Measurements from ENCODE around the gene ASH1L. TPM values are rescaled to one million over a fixed set of nuclear protein-coding genes. Genes with fewer than 3 reads are reported as not detected.
A peak's percentile ranks its signal among the peaks of the same experiment; 100 is the strongest.

ASH1L gene
- total and polyA plus RNA-seq, 9 of the 15 experiments (the other 6 are each of a cell fraction or from before 2014, with no cell fraction given), result 2.0 to 23.3 (median 14.6) TPM

DNA sequence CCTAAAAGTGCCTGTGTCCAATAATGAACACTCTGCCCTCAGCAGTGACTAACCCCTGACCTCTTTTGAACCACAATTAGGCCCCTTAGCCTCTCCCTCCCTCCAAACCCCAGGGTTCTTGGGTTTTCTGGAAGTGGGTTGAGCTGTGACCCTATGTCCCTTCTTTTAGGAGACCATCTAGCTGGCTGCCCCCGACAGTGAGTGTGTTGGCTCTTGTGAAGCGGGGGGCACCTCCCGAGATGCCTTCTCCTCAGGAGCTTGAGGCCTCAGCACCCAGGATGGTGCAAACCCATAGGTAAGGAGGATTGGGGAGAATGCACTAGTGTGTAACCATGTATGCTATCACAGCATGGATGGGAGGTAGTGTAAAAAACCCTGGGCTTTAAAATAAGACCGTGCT lies 234.6 kb downstream of the ASH1L start:
- no TSS peak for BruUV-seq (replicated peaks)
- Histone ChIP-seq H3K4me2 (ENCODE audit: insufficient read depth, low read length) (no peak overlapping the region), H3K4me3 (no peak overlapping the region), H2AFZ (ENCODE audit: low read depth, low read length) (no peak overlapping the region), H3K36me3 (ENCODE audit: control insufficient read depth, insufficient read depth, low read length) (peaks cover 48% of the 10 kb centered on the region), H3K9me3 (replicated peaks; ENCODE audit: control insufficient read depth, insufficient read depth, low read depth, low read length) (no peaks in the 10 kb centered on the region), H3K4me1 (replicated peaks in 1 of 2; ENCODE audit: control insufficient read depth in 2 of 2, insufficient read depth in 2 of 2, low read length in 2 of 2) (peaks cover 9 to 37% of the 10 kb centered on the region in 2 experiments; a peak in 4 of 5 replicates), H3K79me2 (ENCODE audit: control insufficient read depth, insufficient read depth, low read length) (peaks cover 19% of the 10 kb centered on the region), H3K27me3 (ENCODE audit: control insufficient read depth in 2 of 2, insufficient read depth in 2 of 2, low read length in 2 of 2) (no peaks in the 10 kb centered on the region), H3K9me1 (ENCODE audit: control insufficient read depth, insufficient read depth, low read length) (no peaks in the 10 kb centered on the region), H4K20me1 (replicated peaks; ENCODE audit: control insufficient read depth, insufficient read depth, low read length) (no peaks in the 10 kb centered on the region; the same call in 1 of the 2 replicates), H3K9ac (ENCODE audit: insufficient read depth in 1 of 2, low read depth in 2 of 2, low read length in 2 of 2) (peak overlapping the region in 1 of 2 experiments; percentile 55; a peak in 1 of 4 replicates), H3K27ac (ENCODE audit: extremely low read depth, low read depth, low read length) (no peak overlapping the region)
- intact Hi-C loops (cut with micrococcal nuclease) (loop anchor here (10.0 kb wide), 1 partner anchor 267 kb away; no protein-coding TSS in a partner anchor), in situ Hi-C loops (cut with MboI) (no loop called here)
- WGBS (ENCODE audit: insufficient coverage, low coverage, missing lambda C conversion rate), result 85% methylated on average over 4 of the region's 4 CpGs
- no peak for ATAC-seq
- no peak for FAIRE-seq
- no peak for TF ChIP-seq MCM2 (IDR thresholded peaks at IDR 0.05; ENCODE audit: low read depth)
- ChIA-PET POLR2A (interaction anchor here (0.6 to 3.0 kb wide), 5 partner anchors 10 to 76 kb away, joined by 3 to 10 read pairs (median 3); no protein-coding TSS in a partner anchor), CTCF (ENCODE audit: low intra/inter-chr PET ratio) (no interaction called here)
- DNase-seq (ENCODE audit: extremely low read depth in 1 of 4, low spot score in 3 of 4), result no peak

DNA sequence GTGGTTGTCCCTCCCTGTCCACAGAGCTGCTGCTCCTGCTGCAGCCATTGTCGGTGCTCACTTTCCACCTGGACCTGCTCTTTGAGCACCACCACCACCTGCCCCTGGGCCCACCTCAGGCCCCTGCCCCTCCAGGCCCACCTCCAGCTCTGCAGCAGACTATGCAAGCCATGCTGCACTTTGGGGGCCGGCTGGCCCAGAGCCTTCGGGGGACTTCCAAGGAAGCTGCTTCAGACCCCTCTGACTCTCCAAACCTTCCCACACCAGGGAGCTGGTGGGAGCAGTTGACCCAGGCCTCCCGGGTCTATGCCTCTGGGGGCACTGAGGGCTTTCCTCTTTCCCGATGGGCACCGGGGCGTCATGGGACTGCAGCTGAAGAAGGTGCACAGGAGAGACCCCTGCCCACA lies 236.0 kb downstream of the ASH1L start:
- Histone ChIP-seq H3K36me3 (ENCODE audit: control insufficient read depth, insufficient read depth, low read length) (peaks cover 48% of the 10 kb centered on the region), H4K20me1 (replicated peaks; ENCODE audit: control insufficient read depth, insufficient read depth, low read length) (no peaks in the 10 kb centered on the region; the same call in 1 of the 2 replicates), H3K9me1 (ENCODE audit: control insufficient read depth, insufficient read depth, low read length) (peaks cover 4% of the 10 kb centered on the region), H3K9ac (ENCODE audit: insufficient read depth in 1 of 2, low read depth in 2 of 2, low read length in 2 of 2) (peak overlapping the region in 1 of 2 experiments; percentile 72; a peak in 2 of 4 replicates), H3K27ac (ENCODE audit: extremely low read depth, low read depth, low read length) (no peak overlapping the region), H3K4me3 (no peak overlapping the region), H2AFZ (ENCODE audit: low read depth, low read length) (no peak overlapping the region), H3K27me3 (ENCODE audit: control insufficient read depth in 2 of 2, insufficient read depth in 2 of 2, low read length in 2 of 2) (no peaks in the 10 kb centered on the region), H3K79me2 (ENCODE audit: control insufficient read depth, insufficient read depth, low read length) (peaks cover 19% of the 10 kb centered on the region), H3K4me1 (replicated peaks in 1 of 2; ENCODE audit: control insufficient read depth in 2 of 2, insufficient read depth in 2 of 2, low read length in 2 of 2) (peaks cover 15 to 51% of the 10 kb centered on the region in 2 experiments; a peak in 4 of 5 replicates), H3K9me3 (replicated peaks; ENCODE audit: control insufficient read depth, insufficient read depth, low read depth, low read length) (no peaks in the 10 kb centered on the region), H3K4me2 (ENCODE audit: insufficient read depth, low read length) (no peak overlapping the region)
- FAIRE-seq (no peak), DNase-seq (ENCODE audit: extremely low read depth in 1 of 4, low spot score in 3 of 4) (no peak), ATAC-seq (no peak)
- TF ChIP-seq JUND (IDR thresholded peaks at IDR 0.05; ENCODE audit: borderline replicate concordance, low read depth, low read length), result no peak
- no peak for TF ChIP-seq JUND (tag; IDR thresholded peaks at IDR 0.05; ENCODE audit: borderline replicate concordance, low read depth, low read length)
- no peak for TF ChIP-seq RFX7 (CRISPR knock-in tag; IDR thresholded peaks at IDR 0.05)
- TF ChIP-seq CBX1 (IDR thresholded peaks at IDR 0.05; ENCODE audit: low read depth), result no peak
- TF ChIP-seq CTCFL (IDR thresholded peaks at IDR 0.05; ENCODE audit: borderline replicate concordance, insufficient read depth, low read depth, low read length, poor library complexity, severe bottlenecking), result no peak
- TF ChIP-seq PPARD (CRISPR knock-in tag; IDR thresholded peaks at IDR 0.05), result no peak
- TF ChIP-seq RBFOX2 (IDR thresholded peaks at IDR 0.05; ENCODE audit: low read depth, low read length), result peak; percentile 57
- TF ChIP-seq FOXK1 (CRISPR knock-in tag; IDR thresholded peaks at IDR 0.05; ENCODE audit: borderline replicate concordance), result no peak
- no peak for TF ChIP-seq ESRRB (CRISPR knock-in tag; IDR thresholded peaks at IDR 0.05; ENCODE audit: borderline replicate concordance)
- peak; percentile 54 for TF ChIP-seq POLR2G (IDR thresholded peaks at IDR 0.05; ENCODE audit: low read depth, low read length)
- BruUV-seq (replicated peaks), result no TSS peak
- in situ Hi-C loops (cut with MboI), result no loop called here
- ChIA-PET CTCF (ENCODE audit: low intra/inter-chr PET ratio) (interaction anchor here (5.0 kb wide), 1 partner anchor 75 kb away, joined by 38 read pairs; no protein-coding TSS in a partner anchor), POLR2A (interaction anchor here (0.9 to 3.0 kb wide), 2 partner anchors 11 to 198 kb away, joined by 3 to 10 read pairs; no protein-coding TSS in a partner anchor)
- 91% methylated on average over 7 of the region's 7 CpGs for WGBS (ENCODE audit: insufficient coverage, low coverage, missing lambda C conversion rate)
- intact Hi-C loops (cut with micrococcal nuclease), result loop anchor here (10.0 kb wide), 1 partner anchor 268 kb away; no protein-coding TSS in a partner anchor
